DMS53 (cell line): Measurements from ENCODE around the gene ACVRL1.
A peak's percentile ranks its signal among the peaks of the same experiment; 100 is the strongest.

ENCODE experiments used
- DNase-seq: peaks from one replicate; lab custom pipeline; 2025; lab: John Stamatoyannopoulos, UW

Gene ACVRL1

DNA sequence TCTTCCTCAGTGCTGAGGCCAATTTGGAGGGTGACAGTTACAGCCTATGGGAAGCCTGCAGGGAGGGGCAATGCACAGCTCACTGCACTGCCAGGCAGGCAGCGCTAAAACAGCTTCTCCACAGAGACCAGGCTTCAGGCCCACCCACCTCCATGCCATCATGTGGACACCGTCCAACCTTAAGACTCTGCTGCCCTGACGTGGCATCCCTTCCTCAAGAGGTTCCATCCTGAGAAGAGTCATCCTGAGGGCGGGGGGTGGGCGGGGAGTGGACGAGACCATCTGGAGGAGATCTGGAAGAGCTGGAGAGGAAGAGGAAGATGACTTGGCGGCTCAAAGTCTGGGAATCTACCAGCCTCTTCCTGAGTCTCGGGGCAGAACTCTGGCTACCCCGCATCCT lies 8.4 kb upstream of the ACVRL1 start:
- no peak for DNase-seq

GRCh38 chr12:51900323-51900889 lies 6.9 kb upstream of the ACVRL1 start:
- no peak for DNase-seq

- DNase-seq = no peak
Measured at GRCh38 chr12:51901121-51901817, 6.0 kb upstream of the ACVRL1 start.

- no peak for DNase-seq
Measured at GRCh38 chr12:51901881-51902280, 5.4 kb upstream of the ACVRL1 start.

DNA sequence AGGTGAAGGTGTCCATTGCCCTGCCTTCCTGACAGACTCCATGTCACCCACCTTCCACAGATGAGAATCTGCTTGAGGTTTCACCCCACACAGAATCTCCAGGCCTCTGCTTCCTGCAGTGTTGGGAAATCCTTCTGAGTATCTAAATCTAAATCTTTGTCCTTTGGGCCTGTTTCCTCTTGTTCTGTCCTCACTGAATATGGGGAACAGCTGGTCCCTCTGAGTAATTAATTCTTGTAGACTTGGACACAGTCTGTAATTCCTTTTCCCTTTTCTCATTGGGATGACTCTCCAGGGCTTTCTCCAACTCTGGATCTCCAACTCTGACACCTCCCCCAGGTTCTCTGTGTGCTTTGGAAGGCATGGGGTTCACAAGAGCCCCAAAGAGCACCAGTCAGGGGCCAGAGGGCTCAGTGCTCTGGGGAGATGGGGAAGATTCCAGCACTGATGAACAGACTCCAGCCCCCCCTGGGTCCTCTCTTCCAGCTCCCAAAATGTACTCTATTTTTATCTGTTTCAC lies 2.3 kb upstream of the ACVRL1 start:
- DNase-seq = no peak

DNA sequence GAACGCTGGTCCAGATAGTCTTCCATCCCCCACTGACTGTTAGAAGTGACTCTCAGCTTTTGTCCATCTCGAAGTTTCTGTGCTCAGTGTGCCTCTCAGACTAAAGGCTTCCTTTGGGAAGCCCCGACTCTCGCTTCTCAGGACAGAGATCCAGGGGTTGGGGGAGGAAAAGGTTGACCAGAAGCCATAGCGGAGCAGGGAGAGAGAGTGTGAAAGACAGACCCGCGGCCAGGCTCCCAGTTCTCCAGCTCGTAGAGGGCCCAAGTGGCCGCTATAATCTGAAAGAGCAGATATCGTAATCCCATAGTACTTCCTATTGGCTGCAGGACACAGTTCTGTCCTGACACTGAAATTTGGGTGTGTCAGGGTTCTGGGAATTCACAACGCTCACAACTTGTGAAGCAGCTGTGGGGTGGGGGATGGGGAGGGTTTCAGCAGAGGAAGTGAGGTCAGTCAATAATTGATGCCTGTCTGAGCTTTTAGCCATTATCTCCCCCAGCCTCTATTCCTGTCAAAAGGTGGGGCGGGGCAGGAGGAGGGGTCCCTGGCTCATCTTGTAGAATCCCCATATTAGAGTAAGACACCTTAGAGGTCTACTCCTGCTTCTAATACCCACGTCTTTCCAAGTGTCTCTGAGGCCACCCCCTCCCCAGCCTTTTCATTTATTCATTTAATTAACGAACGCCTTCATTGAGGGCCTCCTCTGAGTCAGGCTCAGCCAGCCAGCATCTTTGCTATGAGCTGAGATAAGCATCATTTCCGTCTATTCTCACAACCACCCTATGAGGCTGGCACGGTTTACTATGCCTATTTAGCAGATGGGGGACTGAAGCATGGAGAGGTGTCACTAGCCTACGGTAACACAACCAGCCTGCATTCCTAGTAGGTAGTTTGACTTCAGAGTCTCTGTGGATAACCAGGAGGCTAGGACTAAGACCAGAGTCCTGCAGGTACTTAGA lies 1.6 kb upstream of the ACVRL1 start:
- peak; percentile 16 for DNase-seq

- DNase-seq = no peak
Measured at GRCh38 chr12:51906430-51907082, 748 bp upstream of the ACVRL1 start.

GRCh38 chr12:51907856-51908425 lies 637 bp downstream of the ACVRL1 start:
- peak; percentile 24 for DNase-seq

DNA sequence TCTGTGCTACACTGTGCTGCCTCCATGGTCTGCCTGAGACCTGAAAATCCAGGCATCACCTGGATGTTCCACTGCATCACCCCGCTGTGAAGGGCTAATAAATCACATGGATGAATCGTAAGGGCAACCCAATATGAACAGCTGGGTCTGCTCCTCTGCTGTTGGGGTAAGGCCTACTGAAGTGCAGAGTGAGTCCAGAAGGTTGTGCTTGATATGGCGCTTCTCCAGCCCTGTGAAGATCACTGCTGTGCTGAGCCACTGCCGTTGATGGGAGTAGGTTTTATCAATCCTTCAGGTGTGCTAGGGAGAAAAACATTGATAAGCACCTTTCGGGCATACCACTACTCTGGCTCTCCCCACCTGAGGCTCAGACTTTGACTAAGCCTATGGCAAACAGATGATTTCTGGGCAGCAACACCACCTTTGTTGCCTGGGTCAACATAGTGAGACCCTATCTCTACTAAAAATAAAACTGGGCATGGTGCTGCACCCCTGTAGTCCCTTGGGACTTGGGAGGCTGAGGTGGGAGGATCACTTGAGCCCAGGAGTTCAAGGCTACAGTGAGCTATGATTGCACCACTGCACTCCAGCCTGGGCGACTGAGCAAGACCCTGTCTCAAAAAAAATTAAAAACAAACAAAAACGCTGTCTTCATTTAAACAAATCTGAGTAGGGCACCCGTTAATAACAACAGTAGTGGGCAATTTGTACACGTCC lies 1.7 kb downstream of the ACVRL1 start:
- no peak for DNase-seq

- no peak for DNase-seq
Measured at GRCh38 chr12:51910168-51910567, 2.9 kb downstream of the ACVRL1 start.

GRCh38 chr12:51910691-51911090 lies 3.4 kb downstream of the ACVRL1 start:
- no peak for DNase-seq

DNA sequence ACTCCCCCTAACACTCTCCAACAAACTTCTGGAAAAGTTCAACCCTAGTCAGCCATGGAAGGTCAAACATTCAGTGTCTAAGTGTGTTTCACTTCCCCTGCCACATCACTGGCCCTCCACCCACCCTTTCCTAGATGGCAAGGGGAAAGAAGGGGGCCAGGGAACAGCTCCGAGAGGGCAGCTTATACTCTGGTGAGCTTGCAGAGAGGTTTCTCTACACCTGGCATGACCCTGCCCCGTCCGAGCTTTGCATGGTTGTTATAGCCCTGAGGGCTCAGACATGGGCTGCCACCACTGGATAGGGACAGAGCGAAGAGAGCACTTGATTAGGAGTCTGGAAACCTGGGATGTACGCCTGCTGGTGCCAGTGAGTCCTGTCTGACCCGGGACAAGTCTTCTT lies 4.0 kb downstream of the ACVRL1 start:
- no peak for DNase-seq

- no peak for DNase-seq
Measured at GRCh38 chr12:51911788-51912711, 4.7 kb downstream of the ACVRL1 start.

DNA sequence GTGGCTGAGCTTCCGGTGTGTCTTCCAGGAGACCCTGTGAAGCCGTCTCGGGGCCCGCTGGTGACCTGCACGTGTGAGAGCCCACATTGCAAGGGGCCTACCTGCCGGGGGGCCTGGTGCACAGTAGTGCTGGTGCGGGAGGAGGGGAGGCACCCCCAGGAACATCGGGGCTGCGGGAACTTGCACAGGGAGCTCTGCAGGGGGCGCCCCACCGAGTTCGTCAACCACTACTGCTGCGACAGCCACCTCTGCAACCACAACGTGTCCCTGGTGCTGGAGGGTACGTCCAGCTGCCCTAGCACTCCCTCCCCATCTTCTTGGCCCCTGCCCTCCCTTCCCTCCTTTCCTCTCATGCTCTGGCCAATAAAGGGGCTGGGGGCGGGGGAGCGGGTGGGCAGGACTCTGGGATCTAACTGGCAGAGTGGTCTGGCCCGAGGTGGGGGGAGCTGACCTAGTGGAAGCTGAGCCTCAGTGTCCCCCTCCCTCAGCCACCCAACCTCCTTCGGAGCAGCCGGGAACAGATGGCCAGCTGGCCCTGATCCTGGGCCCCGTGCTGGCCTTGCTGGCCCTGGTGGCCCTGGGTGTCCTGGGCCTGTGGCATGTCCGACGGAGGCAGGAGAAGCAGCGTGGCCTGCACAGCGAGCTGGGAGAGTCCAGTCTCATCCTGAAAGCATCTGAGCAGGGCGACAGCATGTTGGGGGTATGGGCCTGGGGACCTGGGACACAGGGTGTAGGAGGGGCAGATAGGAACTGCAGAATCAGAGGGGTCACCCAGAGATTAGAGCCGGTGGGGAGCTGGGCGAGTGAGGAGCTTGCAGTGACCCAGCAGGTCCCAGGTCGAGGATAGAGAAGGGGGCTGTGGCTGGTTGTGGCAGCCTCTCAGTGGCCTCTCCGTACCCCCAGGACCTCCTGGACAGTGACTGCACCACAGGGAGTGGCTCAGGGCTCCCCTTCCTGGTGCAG lies 6.0 kb downstream of the ACVRL1 start:
- no peak for DNase-seq

DNA sequence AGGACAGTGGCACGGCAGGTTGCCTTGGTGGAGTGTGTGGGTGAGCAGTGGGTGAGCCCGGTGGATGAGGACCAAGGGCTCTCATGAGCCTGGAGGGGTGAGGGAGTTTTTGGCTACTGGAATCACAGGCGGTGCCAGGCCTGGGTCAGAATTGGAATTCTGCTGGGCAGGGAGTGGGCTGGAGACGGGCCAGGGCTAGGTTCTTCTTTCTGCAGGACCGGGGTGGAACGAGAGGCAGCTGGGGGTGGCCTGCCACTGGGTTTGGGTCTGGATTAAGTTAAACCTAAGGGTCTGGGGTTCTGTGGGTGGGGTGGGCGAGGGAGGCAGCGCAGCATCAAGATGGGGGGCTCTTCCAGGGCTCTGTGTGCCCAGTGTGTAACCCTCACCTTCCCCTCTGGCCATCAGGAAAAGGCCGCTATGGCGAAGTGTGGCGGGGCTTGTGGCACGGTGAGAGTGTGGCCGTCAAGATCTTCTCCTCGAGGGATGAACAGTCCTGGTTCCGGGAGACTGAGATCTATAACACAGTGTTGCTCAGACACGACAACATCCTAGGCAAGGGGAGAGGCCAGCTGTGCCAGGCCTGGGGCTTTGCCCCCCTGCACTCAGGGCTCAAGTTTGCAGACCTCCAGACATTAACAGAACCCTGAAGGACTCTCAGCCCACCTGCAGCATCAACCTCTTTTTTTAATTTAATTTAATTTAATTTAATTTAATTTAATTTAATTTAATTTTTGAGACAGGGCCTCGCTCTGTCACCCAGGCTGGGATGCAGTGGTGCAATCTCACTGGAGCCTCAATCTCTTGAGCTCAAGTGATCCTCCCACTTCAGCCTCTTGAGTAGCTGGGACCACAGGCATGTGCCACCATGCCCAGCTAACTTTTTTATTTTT lies 7.0 kb downstream of the ACVRL1 start:
- no peak for DNase-seq

GRCh38 chr12:51915003-51915625 lies 7.8 kb downstream of the ACVRL1 start:
- peak; percentile 18 for DNase-seq

DNA sequence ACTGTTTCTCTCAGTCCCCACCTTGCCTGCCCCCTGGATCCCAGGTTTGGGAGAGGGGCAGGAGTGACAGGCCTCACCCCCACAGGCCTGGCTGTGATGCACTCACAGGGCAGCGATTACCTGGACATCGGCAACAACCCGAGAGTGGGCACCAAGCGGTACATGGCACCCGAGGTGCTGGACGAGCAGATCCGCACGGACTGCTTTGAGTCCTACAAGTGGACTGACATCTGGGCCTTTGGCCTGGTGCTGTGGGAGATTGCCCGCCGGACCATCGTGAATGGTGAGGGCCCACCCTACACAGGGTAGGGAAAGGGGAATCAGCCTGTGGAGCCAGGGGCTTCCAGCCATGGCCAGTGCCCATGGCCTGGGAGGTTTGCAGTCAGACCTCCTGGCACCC lies 8.6 kb downstream of the ACVRL1 start:
- DNase-seq = no peak
